ENCODE results near the gene PALLD.

Gene PALLD

GRCh38 chr4:168618577-168619265 is 121.9 kb downstream of the PALLD start:
- peak; percentile 68 for DNase-seq (ENCODE audit: low read depth)
- TF ChIP-seq CTCF (conservative IDR thresholded peaks at IDR 0.05; ENCODE audit: low read depth, low read length): no peak
- no peak overlapping the region for H3K4me3 ChIP-seq (ENCODE audit: low read depth, low read length)

- TF ChIP-seq CTCF (conservative IDR thresholded peaks at IDR 0.05; ENCODE audit: low read depth, low read length): no peak
- no peak overlapping the region for H3K4me3 ChIP-seq (ENCODE audit: low read depth, low read length)
- DNase-seq (ENCODE audit: low read depth): no peak
Measured at GRCh38 chr4:168619266-168619631, 122.4 kb downstream of the PALLD start.

GRCh38 chr4:168621806-168622589 is 125.1 kb downstream of the PALLD start:
- TF ChIP-seq CTCF (conservative IDR thresholded peaks at IDR 0.05; ENCODE audit: low read depth, low read length): no peak
- H3K4me3 ChIP-seq (ENCODE audit: low read depth, low read length): no peak overlapping the region
- peak; percentile 92 for DNase-seq (ENCODE audit: low read depth)

DNA sequence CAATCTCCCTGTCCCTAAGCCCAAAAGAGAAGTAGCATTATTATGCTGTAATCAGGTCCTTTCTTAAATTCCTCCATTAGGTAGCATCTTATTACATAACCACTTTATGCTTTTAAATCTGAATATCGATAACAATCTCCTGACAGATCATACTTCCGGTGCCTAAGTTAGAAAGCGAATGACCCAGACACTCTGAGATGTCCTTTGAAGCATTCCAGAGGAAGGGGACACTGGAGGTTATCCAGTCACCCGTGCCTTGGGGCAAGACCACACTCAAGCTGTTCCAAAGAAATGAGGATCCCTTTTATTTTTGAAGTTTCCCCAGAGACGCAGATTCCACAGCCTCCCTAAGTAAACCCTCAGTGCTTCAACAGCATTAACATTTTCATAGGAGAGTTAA is 125.7 kb downstream of the PALLD start:
- H3K4me3 ChIP-seq (ENCODE audit: low read depth, low read length): no peak overlapping the region
- no peak for DNase-seq (ENCODE audit: low read depth)
- TF ChIP-seq CTCF (conservative IDR thresholded peaks at IDR 0.05; ENCODE audit: low read depth, low read length): no peak

DNA sequence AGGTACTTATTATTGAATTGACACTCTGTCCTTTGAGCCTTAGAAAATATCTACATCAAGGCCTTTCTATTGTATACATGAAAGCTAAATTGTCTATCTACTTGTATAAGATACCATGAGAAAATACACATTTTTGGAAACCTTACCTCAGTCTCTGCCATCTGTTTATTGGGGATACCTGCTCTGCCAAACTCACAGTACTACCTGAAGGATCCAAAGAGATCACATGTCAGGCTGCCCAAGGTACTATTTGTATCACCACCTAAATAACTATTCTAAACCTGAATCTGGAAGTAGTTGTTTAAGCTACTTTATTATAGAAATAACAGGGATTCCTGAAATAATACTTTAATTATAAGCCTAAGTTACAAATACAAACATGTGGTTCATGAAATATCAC is 126.2 kb downstream of the PALLD start:
- H3K4me3 ChIP-seq (ENCODE audit: low read depth, low read length): no peak overlapping the region
- no peak for TF ChIP-seq CTCF (conservative IDR thresholded peaks at IDR 0.05; ENCODE audit: low read depth, low read length)
- no peak for DNase-seq (ENCODE audit: low read depth)

DNA sequence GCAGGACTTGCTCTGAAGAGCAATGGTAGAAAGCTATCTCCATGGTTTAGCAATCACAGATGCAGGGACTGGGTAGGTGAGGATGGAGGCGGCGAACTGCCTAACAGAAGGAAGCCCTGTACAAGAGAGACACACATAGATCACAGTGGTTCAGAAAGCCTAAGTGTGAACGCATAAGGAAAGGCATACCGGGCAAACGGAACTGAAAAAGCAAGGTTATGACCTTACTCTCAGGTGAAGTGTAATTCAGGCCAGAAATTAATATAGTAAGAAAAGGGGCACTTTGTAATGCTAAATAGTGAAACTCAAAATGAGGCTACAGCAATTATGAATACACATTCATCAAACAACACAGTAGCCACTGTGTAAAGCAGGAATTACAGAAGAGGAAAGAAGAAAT is 126.6 kb downstream of the PALLD start:
- TF ChIP-seq CTCF (conservative IDR thresholded peaks at IDR 0.05; ENCODE audit: low read depth, low read length): no peak
- H3K4me3 ChIP-seq (ENCODE audit: low read depth, low read length): no peak overlapping the region
- DNase-seq (ENCODE audit: low read depth): no peak

DNA sequence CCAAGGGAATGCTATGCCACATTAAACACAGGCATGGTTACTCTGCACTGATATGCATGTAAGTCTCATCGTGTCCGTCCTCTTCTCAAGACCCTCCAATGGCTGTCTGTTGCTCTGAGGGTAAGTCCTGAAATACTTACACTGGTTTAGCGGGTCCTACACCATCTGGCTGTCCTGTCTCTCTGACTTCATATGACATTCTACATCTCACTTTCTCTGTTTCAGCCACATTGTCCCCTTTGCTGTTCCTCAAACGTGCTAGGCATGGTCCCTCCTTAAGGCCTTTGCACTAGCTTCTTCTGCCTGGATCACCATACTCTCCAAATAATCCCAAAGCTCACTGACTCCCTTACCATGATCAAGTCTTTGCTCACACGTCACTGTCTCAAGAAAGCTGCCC is 131.4 kb downstream of the PALLD start:
- DNase-seq (ENCODE audit: low read depth): no peak
- no peak for TF ChIP-seq CTCF (conservative IDR thresholded peaks at IDR 0.05; ENCODE audit: low read depth, low read length)
- H3K4me3 ChIP-seq (ENCODE audit: low read depth, low read length): no peak overlapping the region

All from choroid plexus epithelial cell (primary cell).